HEK293T (cell line): ENCODE measurements around the gene TEKT3.

Experiments used
- CTBP1 ChIP-seq: fragments of 450-650 bp; IDR thresholded peaks from 2 replicates; pipeline ENCODE4 v1.6.1; 2016; ENCODE audit warnings: borderline replicate concordance
- FOXA1 ChIP-seq: fragments of 450-650 bp; IDR thresholded peaks from 2 replicates; pipeline ENCODE4 v1.6.1; 2016; ENCODE audit warnings: mild to moderate bottlenecking
- FOXM1 ChIP-seq: fragments of 450-650 bp; IDR thresholded peaks from 2 replicates; pipeline ENCODE4 v1.6.1; 2017; ENCODE audit warnings: mild to moderate bottlenecking, borderline replicate concordance
- HDGF ChIP-seq: fragments of 450-650 bp; IDR thresholded peaks from 2 replicates; pipeline ENCODE4 v1.6.1; 2017; ENCODE audit warnings: antibody characterized with exemption, borderline replicate concordance
- LEF1 ChIP-seq: fragments of 450-650 bp; IDR thresholded peaks from 2 replicates; pipeline ENCODE4 v1.6.1; 2017; ENCODE audit warnings: mild to moderate bottlenecking, borderline replicate concordance
- SP1 ChIP-seq: fragments of 450-650 bp; IDR thresholded peaks from 2 replicates; pipeline ENCODE4 v1.6.1; 2017
- TARDBP ChIP-seq: fragments of 450-650 bp; IDR thresholded peaks from 2 replicates; pipeline ENCODE4 v1.6.1; 2016

DNA sequence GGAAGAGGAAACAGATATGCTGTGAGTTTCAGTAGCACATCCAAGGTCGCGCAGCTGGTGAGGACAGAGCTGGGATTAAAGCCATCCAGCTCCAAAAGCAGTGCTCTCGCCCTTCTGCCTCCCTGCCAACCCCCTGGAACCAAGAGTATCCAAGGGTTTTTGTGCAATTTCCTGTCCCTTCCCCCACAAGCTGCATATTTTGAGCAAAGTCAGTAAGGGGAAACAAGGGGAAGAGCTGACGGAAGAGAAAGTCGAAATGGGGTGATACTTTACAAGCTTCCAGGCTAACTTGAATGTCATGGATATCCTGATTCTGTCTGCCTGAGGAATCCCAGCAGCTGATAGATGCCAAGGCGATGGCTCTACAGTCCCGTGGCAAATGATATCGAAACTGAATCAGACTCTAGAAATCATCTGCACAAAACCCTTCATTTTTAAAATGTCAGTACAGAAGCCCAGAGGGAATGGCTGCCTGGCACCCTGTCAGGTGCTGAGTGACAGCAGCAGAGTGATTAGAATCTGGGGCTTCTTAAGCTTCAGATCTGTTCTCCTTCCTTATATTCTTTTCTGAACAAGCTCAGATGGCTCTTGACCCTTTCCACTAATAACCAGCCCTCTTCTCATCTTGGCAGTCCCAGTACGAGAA lies 42.9 kb upstream of the TEKT3 start:
- TF ChIP-seq TARDBP (no peak), CTBP1 (no peak), LEF1 (no peak), FOXA1 (no peak), SP1 (no peak), FOXM1 (no peak), HDGF (no peak)
